Measurements from ENCODE around the gene HOXD1.

The HOXD1 gene

GRCh38 chr2:176187899-176188773 lies at the start of gene HOXD1:
Gene HOXD1, plus strand, starts transcription at chr2:176188668. Its CDS starts 134 bp downstream, at chr2:176188802.
- in situ Hi-C loops (cut with HindIII; ENCODE audit: low sequenced_read_pairs): no loop called here

GRCh38 chr2:176138923-176139660 lies 49.4 kb upstream of the HOXD1 start:
- in situ Hi-C loops (cut with HindIII; ENCODE audit: low sequenced_read_pairs): loop anchor here (25.0 kb wide), 1 partner anchor 498 kb away; no protein-coding TSS in a partner anchor

- in situ Hi-C loops (cut with HindIII; ENCODE audit: low sequenced_read_pairs): loop anchor here (25.0 kb wide), 1 partner anchor 497 kb away; no protein-coding TSS in a partner anchor
Observed at GRCh38 chr2:176139661-176140512, 48.6 kb upstream of the HOXD1 start.

GRCh38 chr2:176140513-176141317 lies 47.8 kb upstream of the HOXD1 start:
- in situ Hi-C loops (cut with HindIII; ENCODE audit: low sequenced_read_pairs): loop anchor here (25.0 kb wide), 1 partner anchor 497 kb away; no protein-coding TSS in a partner anchor

- in situ Hi-C loops (cut with HindIII; ENCODE audit: low sequenced_read_pairs): loop anchor here (25.0 kb wide), 1 partner anchor 495 kb away; no protein-coding TSS in a partner anchor
Observed at GRCh38 chr2:176142281-176142680, 46.2 kb upstream of the HOXD1 start.

- in situ Hi-C loops (cut with HindIII; ENCODE audit: low sequenced_read_pairs): loop anchor here (25.0 kb wide), 1 partner anchor 492 kb away; no protein-coding TSS in a partner anchor
Observed at GRCh38 chr2:176145085-176145969, 43.1 kb upstream of the HOXD1 start.

GRCh38 chr2:176146101-176146500 lies 42.4 kb upstream of the HOXD1 start:
- in situ Hi-C loops (cut with HindIII; ENCODE audit: low sequenced_read_pairs): loop anchor here (25.0 kb wide), 1 partner anchor 491 kb away; no protein-coding TSS in a partner anchor

- in situ Hi-C loops (cut with HindIII; ENCODE audit: low sequenced_read_pairs): loop anchor here (25.0 kb wide), 1 partner anchor 491 kb away; no protein-coding TSS in a partner anchor
Observed at GRCh38 chr2:176146645-176147044, 41.8 kb upstream of the HOXD1 start.

- in situ Hi-C loops (cut with HindIII; ENCODE audit: low sequenced_read_pairs): loop anchor here (25.0 kb wide), 1 partner anchor 490 kb away; no protein-coding TSS in a partner anchor
Observed at GRCh38 chr2:176147210-176147799, 41.2 kb upstream of the HOXD1 start.

GRCh38 chr2:176147800-176148496 lies 40.5 kb upstream of the HOXD1 start:
- in situ Hi-C loops (cut with HindIII; ENCODE audit: low sequenced_read_pairs): loop anchor here (25.0 kb wide), 1 partner anchor 489 kb away; no protein-coding TSS in a partner anchor

- in situ Hi-C loops (cut with HindIII; ENCODE audit: low sequenced_read_pairs): loop anchor here (25.0 kb wide), 1 partner anchor 488 kb away; no protein-coding TSS in a partner anchor
Observed at GRCh38 chr2:176148751-176149421, 39.6 kb upstream of the HOXD1 start.

- in situ Hi-C loops (cut with HindIII; ENCODE audit: low sequenced_read_pairs): loop anchor here (25.0 kb wide), 1 partner anchor 488 kb away; no protein-coding TSS in a partner anchor
Observed at GRCh38 chr2:176149481-176149938, 39.0 kb upstream of the HOXD1 start.

GRCh38 chr2:176149939-176150583 lies 38.4 kb upstream of the HOXD1 start:
- in situ Hi-C loops (cut with HindIII; ENCODE audit: low sequenced_read_pairs): loop anchor here (25.0 kb wide), 1 partner anchor 487 kb away; no protein-coding TSS in a partner anchor

- in situ Hi-C loops (cut with HindIII; ENCODE audit: low sequenced_read_pairs): no loop called here
Observed at GRCh38 chr2:176150584-176151441, 37.7 kb upstream of the HOXD1 start.

Measured in DLD1 (cell line).